ENCODE measurements around the gene NATD1. TPM values are rescaled to one million over a fixed set of nuclear protein-coding genes. Genes with fewer than 3 reads are reported as not detected.
A peak's percentile ranks its signal among the peaks of the same experiment; 100 is the strongest.

NATD1 gene
- total and polyA plus RNA-seq, 10 of the 15 experiments (the other 5 are each of a cell fraction or from before 2014, with no cell fraction given): 0.02 to 0.33 (median 0.15) TPM

GRCh38 chr17:21214015-21214776 lies 39.0 kb downstream of the NATD1 start, which contains the start of gene TMEM11 (continued):
- TF ChIP-seq NKRF (conservative IDR thresholded peaks at IDR 0.05) (peak; percentile 72), MEF2A (IDR thresholded peaks at IDR 0.05; ENCODE audit: insufficient read depth, low read depth, low read length) (no peak), SMAD5 (IDR thresholded peaks at IDR 0.05; ENCODE audit: low read depth) (no peak), SIN3A (IDR thresholded peaks at IDR 0.05; ENCODE audit: low read depth, low read length) (peak; percentile 33; the same call in 1 of the 2 replicates), HDGF (IDR thresholded peaks at IDR 0.05) (no peak), USF1 (IDR thresholded peaks at IDR 0.05; ENCODE audit: borderline replicate concordance, extremely low read length, insufficient read depth, low read depth, low read length) (no peak), MYB (IDR thresholded peaks at IDR 0.05; ENCODE audit: borderline replicate concordance, low read depth, low read length) (no peak), ATF2 (IDR thresholded peaks at IDR 0.05; ENCODE audit: low read length) (no peak), NBN (IDR thresholded peaks at IDR 0.05) (0 out of 2 replicates have a peak, but pooled peaks have one; percentile 13), CHD4 (IDR thresholded peaks at IDR 0.05) (no peak), ZSCAN29 (IDR thresholded peaks at IDR 0.05) (no peak), NR2C1 (IDR thresholded peaks at IDR 0.05) (peak; percentile 95), SPI1 (IDR thresholded peaks at IDR 0.05; ENCODE audit: borderline replicate concordance, insufficient read depth, low read depth, low read length) (0 out of 2 replicates have a peak, but pooled peaks have one; percentile 11), NFYB (IDR thresholded peaks at IDR 0.05; ENCODE audit: insufficient read depth, low read depth, low read length) (0 out of 2 replicates have a peak, but pooled peaks have one; percentile 3), JUNB (IDR thresholded peaks at IDR 0.05) (no peak), MEF2B (IDR thresholded peaks at IDR 0.05; ENCODE audit: partially characterized antibody, poor library complexity, severe bottlenecking) (no peak), ESRRA (IDR thresholded peaks at IDR 0.05; ENCODE audit: low read length) (no peak), MLLT1 (IDR thresholded peaks at IDR 0.05) (no peak), BHLHE40 (IDR thresholded peaks at IDR 0.05; ENCODE audit: borderline replicate concordance in 1 of 2, low read depth in 2 of 2, low read length in 1 of 2) (0 out of 4 replicates have a peak, but pooled peaks of 1 of the 2 experiments have one; percentile 11), EP300 (IDR thresholded peaks at IDR 0.05; ENCODE audit: borderline replicate concordance in 1 of 2, control insufficient read depth in 1 of 2, low read depth in 2 of 2, low read length in 2 of 2) (no peak), IRF3 (IDR thresholded peaks at IDR 0.05) (no peak), RELA (IDR thresholded peaks at IDR 0.05; ENCODE audit: borderline replicate concordance, partially characterized antibody) (peak; percentile 50)
